ENCODE results near the gene CTDP1.

DNA sequence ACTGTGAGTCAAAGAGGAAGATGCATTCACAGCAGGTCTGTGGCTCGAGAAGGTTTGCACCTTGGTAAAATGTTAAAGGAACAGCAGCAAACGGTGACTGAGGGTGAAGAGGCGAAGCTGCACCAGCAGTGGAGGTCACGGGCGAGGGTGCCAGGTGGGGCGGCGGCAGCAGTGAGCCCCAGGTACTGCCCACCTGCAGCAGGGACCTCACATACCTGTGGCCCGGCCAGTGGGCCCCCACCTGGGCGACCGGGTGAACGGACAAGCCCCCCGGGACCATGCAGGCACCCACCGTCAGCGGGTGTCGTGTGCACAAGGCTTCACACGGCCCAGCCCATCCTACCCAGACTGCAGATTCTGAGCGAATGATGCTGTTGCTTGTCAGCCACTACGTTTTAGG, 94.5 kb downstream of the CTDP1 start:
- TF ChIP-seq, protein P1, sequence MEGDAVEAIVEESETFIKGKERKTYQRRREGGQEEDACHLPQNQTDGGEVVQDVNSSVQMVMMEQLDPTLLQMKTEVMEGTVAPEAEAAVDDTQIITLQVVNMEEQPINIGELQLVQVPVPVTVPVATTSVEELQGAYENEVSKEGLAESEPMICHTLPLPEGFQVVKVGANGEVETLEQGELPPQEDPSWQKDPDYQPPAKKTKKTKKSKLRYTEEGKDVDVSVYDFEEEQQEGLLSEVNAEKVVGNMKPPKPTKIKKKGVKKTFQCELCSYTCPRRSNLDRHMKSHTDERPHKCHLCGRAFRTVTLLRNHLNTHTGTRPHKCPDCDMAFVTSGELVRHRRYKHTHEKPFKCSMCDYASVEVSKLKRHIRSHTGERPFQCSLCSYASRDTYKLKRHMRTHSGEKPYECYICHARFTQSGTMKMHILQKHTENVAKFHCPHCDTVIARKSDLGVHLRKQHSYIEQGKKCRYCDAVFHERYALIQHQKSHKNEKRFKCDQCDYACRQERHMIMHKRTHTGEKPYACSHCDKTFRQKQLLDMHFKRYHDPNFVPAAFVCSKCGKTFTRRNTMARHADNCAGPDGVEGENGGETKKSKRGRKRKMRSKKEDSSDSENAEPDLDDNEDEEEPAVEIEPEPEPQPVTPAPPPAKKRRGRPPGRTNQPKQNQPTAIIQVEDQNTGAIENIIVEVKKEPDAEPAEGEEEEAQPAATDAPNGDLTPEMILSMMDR (conservative IDR thresholded peaks at IDR 0.05; ENCODE audit: low read depth, low read length) = no peak
- no peak for TF ChIP-seq EZH2 (IDR thresholded peaks at IDR 0.05; ENCODE audit: borderline replicate concordance, low read depth, low read length, poor library complexity, severe bottlenecking)

Measured in A673 (cell line).